ENCODE measurements around the gene FTCD.

The FTCD gene

GRCh38 chr21:46136739-46137349 is 18.5 kb downstream of the FTCD start:
- no peak for DNase-seq (ENCODE audit: low spot score)

GRCh38 chr21:46135782-46136395 is 19.5 kb downstream of the FTCD start:
- no peak for DNase-seq (ENCODE audit: low spot score)

GRCh38 chr21:46131838-46132651 is 23.3 kb downstream of the FTCD start:
- no peak for DNase-seq (ENCODE audit: low spot score)

- no peak for DNase-seq (ENCODE audit: low spot score)
Observed at GRCh38 chr21:46131588-46131837, 23.9 kb downstream of the FTCD start.

- DNase-seq (ENCODE audit: low spot score), result no peak
Observed at GRCh38 chr21:46130831-46131587, 24.4 kb downstream of the FTCD start.

GRCh38 chr21:46129846-46130651 is 25.3 kb downstream of the FTCD start:
- DNase-seq (ENCODE audit: low spot score), result no peak

- no peak for DNase-seq (ENCODE audit: low spot score)
Observed at GRCh38 chr21:46128933-46129571, 26.3 kb downstream of the FTCD start.

GRCh38 chr21:46128106-46128932 is 27.1 kb downstream of the FTCD start:
- no peak for DNase-seq (ENCODE audit: low spot score)

GRCh38 chr21:46127239-46128105 is 27.9 kb downstream of the FTCD start:
- no peak for DNase-seq (ENCODE audit: low spot score)

GRCh38 chr21:46126309-46127238 is 28.8 kb downstream of the FTCD start:
- DNase-seq (ENCODE audit: low spot score), result no peak

GRCh38 chr21:46125846-46126301 is 29.5 kb downstream of the FTCD start:
- DNase-seq (ENCODE audit: low spot score), result no peak

GRCh38 chr21:46124926-46125845 is 30.2 kb downstream of the FTCD start:
- no peak for DNase-seq (ENCODE audit: low spot score)

GRCh38 chr21:46124083-46124925 is 31.1 kb downstream of the FTCD start:
- DNase-seq (ENCODE audit: low spot score), result no peak

GRCh38 chr21:46122758-46123683 is 32.4 kb downstream of the FTCD start:
- no peak for DNase-seq (ENCODE audit: low spot score)

GRCh38 chr21:46122237-46122671 is 33.1 kb downstream of the FTCD start:
- DNase-seq (ENCODE audit: low spot score), result no peak
